Thyroid gland (tissue), 4 donors: ENCODE data around the gene FRMD4B. TPM values are rescaled to one million over a fixed set of nuclear protein-coding genes. Genes with fewer than 3 reads are reported as not detected.
A peak's percentile ranks its signal among the peaks of the same experiment; 100 is the strongest.

Experiments used
- DNase-seq, 2 donors: peaks; one replicate each; pipeline ENCODE4 v3.0.0-alpha.2; 2019
- H3K27ac ChIP-seq, 3 donors: fragments of 200-600 bp; sonication (generic); 1 replicate in 2 of 3; 2 replicates in 1 of 3; pipeline ENCODE4 v1.5.1; 2016 to 2019; ENCODE audit warnings: mild to moderate bottlenecking in 1 of 3, moderate library complexity in 1 of 3
- H3K27me3 ChIP-seq: fragments of 200-600 bp; sonication (generic); one replicate; pipeline ENCODE4 v1.5.1; 2019
- H3K36me3 ChIP-seq, 2 donors: fragments of 200-600 bp; sonication (generic); one replicate each; pipeline ENCODE4 v1.5.1; 2016 to 2019
- H3K4me1 ChIP-seq, 2 donors: fragments of 200-600 bp; sonication (generic); one replicate each; pipeline ENCODE4 v1.5.1; 2017 to 2019
- H3K4me3 ChIP-seq, 3 donors: fragments of 200-600 bp; sonication (generic); replicated peaks in 1 of 3; 1 replicate in 2 of 3; 2 replicates in 1 of 3; pipeline ENCODE4 v1.5.1; 2016; ENCODE audit warnings: mild to moderate bottlenecking in 1 of 3
- H3K9me3 ChIP-seq: fragments of 200-600 bp; sonication (generic); one replicate; pipeline ENCODE4 v1.5.1; 2017
- CTCF ChIP-seq, 6 experiments: fragments of 200-600 bp in 3 of 6; fragments of 450-650 bp in 3 of 6; sonication (generic) in 3 of 6; IDR thresholded peaks; one replicate each; pipeline ENCODE4 v1.5.1; 2016 to 2019; ENCODE audit warnings: antibody characterized with exemption in 6 of 6, mild to moderate bottlenecking in 2 of 6, inconsistent platforms in 1 of 6, moderate library complexity in 1 of 6
- POLR2A ChIP-seq, 2 donors: fragments of 450-650 bp; IDR thresholded peaks; one replicate each; pipeline ENCODE4 v1.6.1; 2017; ENCODE audit warnings: antibody characterized with exemption in 2 of 2, mild to moderate bottlenecking in 2 of 2, moderate library complexity in 1 of 2
- WGBS, 2 donors: methylation state at CpG; one replicate each; pipeline ENCODE4 v1.1.5; 2017; 5-methylcytosine and 5-hydroxymethylcytosine counted together
- intact Hi-C: fragments of 100-400 bp; cut with DNase I; formaldehyde crosslinking; loops from one replicate; pipeline ENCODE4 v1.15.1; 2023
- total RNA-seq, 4 donors: library from RNA; depleted of rRNA; stranded (reverse); fragments of >200 nt; gene quantifications; one replicate each; pipeline ENCODE4 v1.2.3, GENCODE V29; 2016

Gene FRMD4B
- total RNA-seq, 4 donors from 2014 or later, result 109 to 224 (median 161) TPM

DNA sequence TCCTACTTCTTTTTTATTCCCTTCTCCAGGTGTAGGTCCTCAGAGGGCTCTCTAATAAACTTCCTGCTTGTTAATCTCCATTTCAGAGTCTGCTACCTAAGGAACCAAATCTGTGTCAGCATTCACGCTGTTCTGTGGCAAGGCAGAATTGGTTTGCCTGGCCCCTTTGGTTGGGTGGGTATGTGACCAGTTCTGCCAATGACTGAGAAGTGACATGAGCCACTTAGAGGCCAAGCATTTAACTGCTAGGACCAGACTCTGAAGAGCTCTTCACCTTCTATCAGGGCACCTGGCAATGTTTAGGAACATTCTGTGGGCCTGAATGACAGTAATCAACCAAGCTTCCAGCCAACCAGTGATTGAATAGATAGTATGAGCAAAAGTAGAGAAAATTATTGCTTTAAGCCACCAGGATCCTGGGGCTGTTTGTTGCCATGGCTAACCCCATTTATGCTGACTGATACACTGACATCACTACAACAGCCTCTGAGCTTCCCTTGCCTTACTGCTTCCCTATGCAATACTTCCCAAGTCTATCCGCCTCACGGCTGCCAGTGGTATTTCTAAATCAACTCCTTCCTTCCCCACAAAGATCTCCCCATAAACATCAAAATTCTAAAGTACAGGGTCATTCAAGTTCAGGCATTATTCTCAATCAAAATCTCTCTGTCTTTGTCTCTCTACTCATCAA lies 7.6 kb downstream of the FRMD4B start:
- Histone ChIP-seq H3K36me3 (no peaks in the 10 kb centered on the region), H3K9me3 (no peaks in the 10 kb centered on the region), H3K4me1 (peaks cover 22 to 24% of the 10 kb centered on the region in 2 donors), H3K4me3 (no peak overlapping the region), H3K27me3 (no peaks in the 10 kb centered on the region), H3K27ac (peak overlapping the region in 2 of 3 donors; percentile 36 to 71)
- peak; percentile 38 to 49 for DNase-seq
- 88 to 95% methylated on average over 3 of the region's 3 CpGs for WGBS, 2 donors
- no peak for TF ChIP-seq CTCF (IDR thresholded peaks at IDR 0.05)
- TF ChIP-seq POLR2A (IDR thresholded peaks at IDR 0.05), result no peak
- intact Hi-C loops, result no loop called here

- no peaks in the 10 kb centered on the region for H3K9me3 ChIP-seq
- H3K27me3 ChIP-seq, result no peaks in the 10 kb centered on the region
- TF ChIP-seq POLR2A (IDR thresholded peaks at IDR 0.05) (no peak), CTCF (IDR thresholded peaks at IDR 0.05) (no peak)
- H3K4me1 ChIP-seq, result peaks cover 22 to 24% of the 10 kb centered on the region in 2 donors
- no peak for DNase-seq
- H3K27ac ChIP-seq, result peak overlapping the region; percentile 62 to 72 (median 71)
- no peaks in the 10 kb centered on the region for H3K36me3 ChIP-seq
- WGBS, 2 donors, result 61 to 63% methylated on average over 3 of the region's 3 CpGs
- intact Hi-C loops, result no loop called here
- no peak overlapping the region for H3K4me3 ChIP-seq
Measured at GRCh38 chr3:69377262-69377661, 8.6 kb downstream of the FRMD4B start.

DNA sequence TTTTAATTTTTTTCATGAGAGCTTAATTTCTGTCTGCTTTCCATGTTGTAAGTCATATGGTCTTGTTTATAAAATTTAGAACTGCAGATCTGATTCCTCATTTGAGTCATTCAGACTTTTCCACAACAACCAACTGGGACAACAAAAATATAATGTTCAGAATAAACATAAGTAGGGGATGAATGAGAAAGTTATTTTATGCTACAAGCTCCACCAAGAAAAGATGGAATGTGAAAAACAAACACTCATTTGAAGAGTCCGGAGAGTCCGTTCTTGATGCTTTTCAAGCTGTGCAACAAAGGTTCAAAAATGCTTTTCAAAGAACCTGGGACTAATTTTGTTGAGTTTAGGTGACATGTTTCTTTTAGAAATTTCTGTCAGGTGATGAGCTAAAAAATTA lies 9.2 kb downstream of the FRMD4B start:
- Histone ChIP-seq H3K9me3 (no peaks in the 10 kb centered on the region), H3K27ac (peak overlapping the region; percentile 62 to 72 (median 71)), H3K4me1 (peaks cover 22 to 24% of the 10 kb centered on the region in 2 donors), H3K36me3 (no peaks in the 10 kb centered on the region), H3K27me3 (no peaks in the 10 kb centered on the region), H3K4me3 (no peak overlapping the region)
- TF ChIP-seq POLR2A (IDR thresholded peaks at IDR 0.05) (no peak), CTCF (IDR thresholded peaks at IDR 0.05) (no peak)
- DNase-seq, result no peak
- intact Hi-C loops, result no loop called here
- WGBS, 2 donors, result 37 to 47% methylated on average over 2 of the region's 2 CpGs

- no peak for TF ChIP-seq CTCF (IDR thresholded peaks at IDR 0.05)
- TF ChIP-seq POLR2A (IDR thresholded peaks at IDR 0.05), result no peak
- Histone ChIP-seq H3K36me3 (no peaks in the 10 kb centered on the region), H3K9me3 (no peaks in the 10 kb centered on the region), H3K4me3 (no peak overlapping the region), H3K27ac (no peak overlapping the region), H3K4me1 (peaks cover 16 to 27% of the 10 kb centered on the region in 2 donors), H3K27me3 (no peaks in the 10 kb centered on the region)
- intact Hi-C loops, result no loop called here
- 84 to 91% methylated on average over 5 of the region's 5 CpGs for WGBS, 2 donors
- DNase-seq, result no peak
Measured at GRCh38 chr3:69371816-69372215, 14.1 kb downstream of the FRMD4B start.

DNA sequence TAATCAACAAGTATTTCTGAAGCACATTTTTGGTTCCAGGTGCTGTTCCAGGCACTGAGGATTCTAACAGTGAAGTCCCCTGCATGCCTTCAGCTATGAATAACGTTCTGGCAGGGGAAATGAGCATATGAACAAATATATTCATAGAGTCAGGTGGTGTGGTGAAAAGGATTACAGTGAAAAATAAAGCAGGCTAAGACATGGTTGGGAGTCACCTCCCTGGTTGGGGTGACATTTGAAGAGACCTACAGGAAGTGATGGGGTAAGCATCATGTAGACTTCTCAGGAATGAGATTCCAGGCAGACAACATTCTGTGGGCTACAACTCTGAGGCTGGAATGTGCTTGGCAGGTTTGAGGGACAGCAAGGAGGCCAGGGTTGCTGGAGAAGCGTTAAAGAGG lies 15.0 kb downstream of the FRMD4B start:
- no peak overlapping the region for H3K4me3 ChIP-seq
- no peaks in the 10 kb centered on the region for H3K9me3 ChIP-seq
- H3K27me3 ChIP-seq, result no peaks in the 10 kb centered on the region
- intact Hi-C loops, result no loop called here
- TF ChIP-seq CTCF (IDR thresholded peaks at IDR 0.05) (no peak), POLR2A (IDR thresholded peaks at IDR 0.05) (no peak)
- DNase-seq, result no peak
- WGBS, 2 donors, result 76 to 79% methylated on average over 2 of the region's 2 CpGs
- H3K36me3 ChIP-seq, result no peaks in the 10 kb centered on the region
- peaks cover 10 to 27% of the 10 kb centered on the region in 2 donors for H3K4me1 ChIP-seq
- peak overlapping the region; percentile 4 to 61 (median 19) for H3K27ac ChIP-seq
